ENCODE data around the gene UFD1. TPM values are rescaled to one million over a fixed set of nuclear protein-coding genes. Genes with fewer than 3 reads are reported as not detected.

Gene UFD1
- total and polyA plus RNA-seq, 2 of the 13 experiments (the other 11 are each of a cell fraction or from before 2014, with no cell fraction given) = 47.9 to 51.1 TPM

DNA sequence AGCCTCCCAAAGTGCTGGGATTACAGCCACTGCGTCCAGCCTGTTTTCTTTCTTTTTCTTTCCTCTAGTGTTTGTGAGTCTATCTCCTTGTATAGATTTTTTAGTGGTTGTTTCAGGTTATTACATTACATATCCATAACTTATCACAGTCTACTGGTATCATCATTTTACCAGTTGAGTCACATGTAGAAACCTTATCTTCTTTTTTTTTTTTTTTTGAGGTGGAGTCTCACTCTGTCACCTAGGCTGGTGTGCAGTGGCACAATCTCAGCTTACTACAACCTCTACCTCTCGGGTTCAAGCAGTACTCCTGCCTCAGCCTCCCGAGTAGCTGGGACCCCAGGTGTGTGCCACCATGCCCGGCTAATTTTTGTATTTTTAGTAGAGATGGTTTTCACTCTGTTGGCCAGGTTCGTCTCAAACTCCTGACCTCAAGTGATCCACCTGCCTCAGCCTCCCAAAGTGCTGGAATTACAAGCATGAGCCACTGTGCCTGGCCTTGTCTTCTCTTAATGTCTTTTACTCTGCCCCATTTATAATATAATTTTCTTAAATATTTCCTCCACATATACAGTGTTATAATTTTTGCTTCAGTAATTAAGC, 11.7 kb upstream of the UFD1 start:
- Histone ChIP-seq H2AFZ (ENCODE audit: low read length) (no peak overlapping the region), H3K9ac (ENCODE audit: insufficient read depth, low read depth, low read length) (no peak overlapping the region), H3K27me3 (ENCODE audit: control insufficient read depth in 1 of 2, insufficient read depth in 2 of 2, low read length in 2 of 2) (no peaks in the 10 kb centered on the region), H3K27ac (ENCODE audit: extremely low read length, insufficient read depth, low read length) (no peak overlapping the region), H3K4me2 (ENCODE audit: low read depth, low read length) (no peak overlapping the region), H4K20me1 (ENCODE audit: insufficient read depth, low read length) (no peaks in the 10 kb centered on the region), H3K9me3 (ENCODE audit: low read length) (no peaks in the 10 kb centered on the region), H3K4me3 (replicated peaks in 1 of 3; ENCODE audit: insufficient read depth in 1 of 3, low read depth in 2 of 3, low read length in 3 of 3) (no peak overlapping the region), H3K4me1 (ENCODE audit: insufficient read depth, low read length) (no peaks in the 10 kb centered on the region), H3K79me2 (ENCODE audit: insufficient read depth, low read length) (no peaks in the 10 kb centered on the region), H3K36me3 (replicated peaks in 1 of 2; ENCODE audit: control insufficient read depth in 1 of 2, insufficient read depth in 2 of 2, low read length in 2 of 2) (peaks cover 8 to 45% of the 10 kb centered on the region in 2 experiments)
- 97% methylated on average over 5 of the region's 5 CpGs for WGBS (ENCODE audit: low lambda C conversion rate)
- in situ Hi-C loops (cut with HindIII; ENCODE audit: extremely low pct_ligation_motif_present, low pct_unique_long_range_greater_than_20kb) (no loop called here), intact Hi-C loops (cut with micrococcal nuclease; ENCODE audit: unreplicated experiment) (no loop called here)
- TF ChIP-seq, protein P1, sequence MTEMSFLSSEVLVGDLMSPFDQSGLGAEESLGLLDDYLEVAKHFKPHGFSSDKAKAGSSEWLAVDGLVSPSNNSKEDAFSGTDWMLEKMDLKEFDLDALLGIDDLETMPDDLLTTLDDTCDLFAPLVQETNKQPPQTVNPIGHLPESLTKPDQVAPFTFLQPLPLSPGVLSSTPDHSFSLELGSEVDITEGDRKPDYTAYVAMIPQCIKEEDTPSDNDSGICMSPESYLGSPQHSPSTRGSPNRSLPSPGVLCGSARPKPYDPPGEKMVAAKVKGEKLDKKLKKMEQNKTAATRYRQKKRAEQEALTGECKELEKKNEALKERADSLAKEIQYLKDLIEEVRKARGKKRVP (CRISPR knock-in tag; IDR thresholded peaks at IDR 0.05) = no peak
- TF ChIP-seq, protein P2, sequence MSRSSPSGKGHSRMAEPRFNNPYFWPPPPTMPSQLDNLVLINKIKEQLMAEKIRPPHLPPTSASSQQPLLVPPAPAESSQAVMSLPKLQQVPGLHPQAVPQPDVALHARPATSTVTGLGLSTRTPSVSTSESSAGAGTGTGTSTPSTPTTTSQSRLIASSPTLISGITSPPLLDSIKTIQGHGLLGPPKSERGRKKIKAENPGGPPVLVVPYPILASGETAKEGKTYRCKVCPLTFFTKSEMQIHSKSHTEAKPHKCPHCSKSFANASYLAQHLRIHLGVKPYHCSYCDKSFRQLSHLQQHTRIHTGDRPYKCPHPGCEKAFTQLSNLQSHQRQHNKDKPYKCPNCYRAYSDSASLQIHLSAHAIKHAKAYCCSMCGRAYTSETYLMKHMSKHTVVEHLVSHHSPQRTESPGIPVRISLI (CRISPR knock-in tag; IDR thresholded peaks at IDR 0.05; ENCODE audit: borderline replicate concordance) = no peak
- no peak for TF ChIP-seq ZNF326 (CRISPR knock-in tag; IDR thresholded peaks at IDR 0.05; ENCODE audit: borderline replicate concordance)
- no peak for TF ChIP-seq HNF4G (IDR thresholded peaks at IDR 0.05; ENCODE audit: borderline replicate concordance, low read depth, low read length)
- no peak for TF ChIP-seq HNF4G (CRISPR knock-in tag; IDR thresholded peaks at IDR 0.05; ENCODE audit: borderline replicate concordance, low read depth)
- TF ChIP-seq ZZZ3 (CRISPR knock-in tag; IDR thresholded peaks at IDR 0.05; ENCODE audit: borderline replicate concordance) = no peak
- TF ChIP-seq HNRNPL (IDR thresholded peaks at IDR 0.05; ENCODE audit: low read depth, low read length) = no peak
- no peak for TF ChIP-seq EEA1 (CRISPR knock-in tag; IDR thresholded peaks at IDR 0.05; ENCODE audit: borderline replicate concordance)
- TF ChIP-seq SALL2 (CRISPR knock-in tag; IDR thresholded peaks at IDR 0.05) = no peak
- no peak for TF ChIP-seq ZNF430 (CRISPR knock-in tag; IDR thresholded peaks at IDR 0.05)
- no peak for TF ChIP-seq SAP130 (CRISPR knock-in tag; IDR thresholded peaks at IDR 0.05; ENCODE audit: low read depth)
- TF ChIP-seq ZNF75D (CRISPR knock-in tag; IDR thresholded peaks at IDR 0.05; ENCODE audit: borderline replicate concordance) = no peak
- TF ChIP-seq GABPA (IDR thresholded peaks at IDR 0.05; ENCODE audit: low read depth, low read length) = no peak
- no peak for TF ChIP-seq GABPA (CRISPR knock-in tag; IDR thresholded peaks at IDR 0.05; ENCODE audit: low read depth)
- no peak for TF ChIP-seq POLR2A (IDR thresholded peaks at IDR 0.05; ENCODE audit: insufficient read depth in 1 of 2, low read depth in 2 of 2, low read length in 2 of 2)
- TF ChIP-seq ZNF367 (CRISPR knock-in tag; IDR thresholded peaks at IDR 0.05; ENCODE audit: borderline replicate concordance) = no peak
- BruUV-seq (replicated peaks) = no TSS peak
- no peak for DNase-seq (ENCODE audit: low spot score)
- POLR2A ChIA-PET = no interaction called here
- CTCF ChIA-PET (ENCODE audit: low intra/inter-chr PET ratio, low total read pairs) = interaction anchor here (0.7 kb wide), 1 partner anchor 139 kb away, joined by 3 read pairs; no protein-coding TSS in a partner anchor
- FAIRE-seq = no peak
- no peak for ATAC-seq

Measured in HepG2 (cell line).